Breast epithelium (tissue), 4 donors: ENCODE measurements around the gene GIGYF2. TPM values are rescaled to one million over a fixed set of nuclear protein-coding genes. Genes with fewer than 3 reads are reported as not detected.
"Not testable (repeated sequence)": the region's sequence is repeated elsewhere in the genome, so short reads cannot be mapped to it uniquely, and the experiment has no call there.

Source experiments
- DNase-seq, 2 donors: peaks; one replicate each; pipeline ENCODE4 v3.0.0-alpha.2; 2019; ENCODE audit warnings: low spot score in 2 of 2
- H3K27ac ChIP-seq, 2 donors: fragments of 200-600 bp; sonication (generic) in 1 of 2; one replicate each; pipeline ENCODE4 v1.5.1; 2016 to 2019; ENCODE audit warnings: mild to moderate bottlenecking in 1 of 2
- H3K27me3 ChIP-seq, 2 donors: fragments of 200-600 bp; sonication (generic) in 1 of 2; one replicate each; pipeline versions ENCODE4 v1.5.1 to v1.6.0; 2017 to 2019; ENCODE audit warnings: control low read depth in 1 of 2, mild to moderate bottlenecking in 1 of 2
- H3K36me3 ChIP-seq: fragments of 200-600 bp; one replicate; pipeline ENCODE4 v1.5.1; 2019
- H3K4me1 ChIP-seq, 2 donors: fragments of 200-600 bp; sonication (generic); one replicate each; pipeline ENCODE4 v1.5.1; 2016 to 2019; ENCODE audit warnings: control low read depth in 1 of 2
- H3K4me3 ChIP-seq, 3 donors: fragments of 200-600 bp; sonication (generic); 1 replicate in 2 of 3; 2 replicates in 1 of 3; pipeline ENCODE4 v1.5.1; 2016 to 2019; ENCODE audit warnings: mild to moderate bottlenecking in 3 of 3, moderate library complexity in 2 of 3
- H3K9me3 ChIP-seq, 2 donors: fragments of 200-600 bp; sonication (generic) in 1 of 2; one replicate each; pipeline ENCODE4 v1.5.1; 2016 to 2019; ENCODE audit warnings: control low read depth in 1 of 2
- CTCF ChIP-seq, 3 donors: fragments of 450-650 bp; IDR thresholded peaks; one replicate each; pipeline ENCODE4 v1.5.1; 2016 to 2017; ENCODE audit warnings: antibody characterized with exemption in 3 of 3, mild to moderate bottlenecking in 3 of 3, moderate library complexity in 3 of 3
- POLR2A ChIP-seq: fragments of 450-650 bp; IDR thresholded peaks from one replicate; pipeline ENCODE4 v1.6.1; 2016; ENCODE audit warnings: antibody characterized with exemption, mild to moderate bottlenecking, moderate library complexity
- POLR2AphosphoS5 ChIP-seq, 3 donors: sonication (generic); formaldehyde crosslinking; IDR thresholded peaks; one replicate each; pipeline ENCODE4 v1.6.1; 2017; ENCODE audit warnings: antibody characterized with exemption in 3 of 3
- intact Hi-C: fragments of 100-400 bp; cut with DNase I; formaldehyde crosslinking; loops from one replicate; pipeline ENCODE4 v1.15.1; 2023; ENCODE audit warnings: low total_unique reads
- total RNA-seq, 3 donors: library from RNA; depleted of rRNA; stranded (reverse); fragments of >200 nt; gene quantifications; one replicate each; pipeline ENCODE4 v1.1.0, GENCODE V29; 2016

GIGYF2 gene
- total RNA-seq, 3 donors from 2014 or later: 79.8 to 156 (median 103) TPM

GRCh38 chr2:232850039-232850438 is 152.9 kb downstream of the GIGYF2 start:
- DNase-seq: no peak
- H3K9me3 ChIP-seq: no peaks in the 10 kb centered on the region
- no peaks in the 10 kb centered on the region for H3K27me3 ChIP-seq
- H3K27ac ChIP-seq: no peak overlapping the region
- no peaks in the 10 kb centered on the region for H3K4me1 ChIP-seq
- peaks cover 27% of the 10 kb centered on the region for H3K36me3 ChIP-seq
- no peak overlapping the region for H3K4me3 ChIP-seq
- no peak for TF ChIP-seq POLR2AphosphoS5 (IDR thresholded peaks at IDR 0.05)
- TF ChIP-seq POLR2A: no peak
- TF ChIP-seq CTCF (IDR thresholded peaks at IDR 0.05): no peak
- intact Hi-C loops: no loop called here

DNA sequence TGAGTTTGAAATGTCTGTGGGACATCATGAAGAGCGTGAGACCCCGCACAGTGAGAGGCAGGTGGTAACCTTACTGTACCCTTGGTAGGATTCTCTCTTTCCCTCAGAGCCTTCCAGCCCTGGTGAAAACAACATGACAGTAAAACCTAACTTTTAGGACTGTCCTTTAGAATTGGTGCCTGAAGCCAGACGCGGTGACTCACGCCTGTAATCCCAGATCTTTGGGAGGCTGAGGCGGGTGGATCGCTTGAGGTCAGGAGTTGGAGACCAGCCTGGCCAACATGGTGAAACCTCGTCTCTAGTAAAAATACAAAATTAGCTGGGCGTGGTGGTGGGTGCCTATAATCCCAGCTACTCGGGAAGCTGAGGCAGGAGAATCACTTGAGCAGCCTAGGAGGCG is 154.9 kb downstream of the GIGYF2 start:
- H3K4me1 ChIP-seq, DNase-seq, H3K4me3 ChIP-seq, intact Hi-C loops, H3K9me3 ChIP-seq, H3K27me3 ChIP-seq, H3K27ac ChIP-seq: not testable (repeated sequence)
- peaks cover 17% of the 10 kb centered on the region for H3K36me3 ChIP-seq

DNA sequence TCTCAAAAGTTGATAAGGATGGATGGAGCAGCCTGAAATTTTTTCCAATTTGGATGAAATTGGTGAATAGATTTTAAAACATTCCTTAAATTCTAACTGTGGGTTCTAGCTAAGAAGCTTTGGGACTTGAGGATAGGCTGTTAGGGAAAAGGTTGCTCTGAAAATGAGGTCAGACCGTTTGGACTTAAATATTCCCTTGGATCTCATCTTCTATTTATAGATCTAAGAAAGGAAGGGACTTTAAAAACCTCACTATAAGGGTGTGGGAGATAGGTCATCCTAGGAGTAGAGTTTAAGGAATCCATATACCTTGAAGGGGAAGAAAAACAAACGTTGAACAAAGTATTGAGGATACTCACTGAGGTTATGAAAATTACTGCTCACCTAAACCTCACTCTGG is 155.5 kb downstream of the GIGYF2 start:
- no peak overlapping the region for H3K27ac ChIP-seq
- no peak for DNase-seq
- no peaks in the 10 kb centered on the region for H3K9me3 ChIP-seq
- TF ChIP-seq POLR2AphosphoS5 (IDR thresholded peaks at IDR 0.05) (no peak), POLR2A (no peak), CTCF (IDR thresholded peaks at IDR 0.05) (no peak)
- no peaks in the 10 kb centered on the region for H3K4me1 ChIP-seq
- no peak overlapping the region for H3K4me3 ChIP-seq
- peaks cover 17% of the 10 kb centered on the region for H3K36me3 ChIP-seq
- H3K27me3 ChIP-seq: no peaks in the 10 kb centered on the region
- intact Hi-C loops: no loop called here

DNA sequence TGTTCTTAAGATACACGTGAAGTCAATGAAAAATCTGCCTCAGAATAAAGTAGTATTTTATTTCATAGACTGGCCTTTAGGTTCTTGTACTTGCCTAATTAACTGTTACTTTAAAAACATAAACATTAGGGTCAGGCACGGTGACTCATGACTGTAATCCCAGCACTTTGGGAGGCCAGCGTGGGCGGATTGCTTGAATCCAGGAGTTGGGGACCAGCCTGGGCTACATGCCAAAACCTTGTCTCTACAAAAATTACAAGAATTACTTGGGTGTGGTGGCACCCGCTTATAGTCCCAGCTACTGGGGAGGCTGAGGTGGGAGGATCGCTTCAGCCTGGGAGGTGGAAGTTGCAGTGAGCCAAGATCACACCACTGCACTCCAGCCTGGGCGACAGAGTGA is 157.0 kb downstream of the GIGYF2 start:
- H3K4me1 ChIP-seq: no peaks in the 10 kb centered on the region
- no peaks in the 10 kb centered on the region for H3K27me3 ChIP-seq
- intact Hi-C loops: no loop called here
- H3K36me3 ChIP-seq: peaks cover 7% of the 10 kb centered on the region
- no peak for TF ChIP-seq POLR2AphosphoS5 (IDR thresholded peaks at IDR 0.05)
- TF ChIP-seq CTCF (IDR thresholded peaks at IDR 0.05): no peak
- TF ChIP-seq POLR2A: no peak
- no peak for DNase-seq
- H3K4me3 ChIP-seq: no peak overlapping the region
- H3K27ac ChIP-seq: no peak overlapping the region
- no peaks in the 10 kb centered on the region for H3K9me3 ChIP-seq

DNA sequence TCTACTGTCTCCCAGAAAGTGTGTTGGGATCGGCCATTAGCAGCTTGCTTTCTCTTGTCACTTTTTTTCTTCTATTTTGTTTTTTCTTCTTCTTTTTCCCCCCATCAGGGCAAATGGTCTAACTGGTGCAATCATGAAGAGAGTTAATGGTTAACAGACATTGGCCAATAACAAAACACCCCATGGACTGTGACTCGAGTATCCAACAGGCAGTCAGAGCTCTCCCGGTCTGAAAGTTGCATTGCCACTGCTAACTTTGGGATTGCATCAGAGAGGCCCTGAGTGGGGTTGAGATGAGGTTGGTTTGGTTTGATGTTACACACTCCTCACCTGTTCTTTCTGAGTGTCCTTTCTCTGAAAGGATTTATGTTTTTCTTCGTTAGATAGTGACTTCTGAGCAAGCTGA is 160.0 kb downstream of the GIGYF2 start:
- no peak for DNase-seq
- H3K4me1 ChIP-seq: no peaks in the 10 kb centered on the region
- H3K9me3 ChIP-seq: no peaks in the 10 kb centered on the region
- no peaks in the 10 kb centered on the region for H3K27me3 ChIP-seq
- TF ChIP-seq POLR2AphosphoS5 (IDR thresholded peaks at IDR 0.05) (no peak), CTCF (IDR thresholded peaks at IDR 0.05) (no peak), POLR2A (no peak)
- no peaks in the 10 kb centered on the region for H3K36me3 ChIP-seq
- intact Hi-C loops: no loop called here
- no peak overlapping the region for H3K27ac ChIP-seq
- no peak overlapping the region for H3K4me3 ChIP-seq

DNA sequence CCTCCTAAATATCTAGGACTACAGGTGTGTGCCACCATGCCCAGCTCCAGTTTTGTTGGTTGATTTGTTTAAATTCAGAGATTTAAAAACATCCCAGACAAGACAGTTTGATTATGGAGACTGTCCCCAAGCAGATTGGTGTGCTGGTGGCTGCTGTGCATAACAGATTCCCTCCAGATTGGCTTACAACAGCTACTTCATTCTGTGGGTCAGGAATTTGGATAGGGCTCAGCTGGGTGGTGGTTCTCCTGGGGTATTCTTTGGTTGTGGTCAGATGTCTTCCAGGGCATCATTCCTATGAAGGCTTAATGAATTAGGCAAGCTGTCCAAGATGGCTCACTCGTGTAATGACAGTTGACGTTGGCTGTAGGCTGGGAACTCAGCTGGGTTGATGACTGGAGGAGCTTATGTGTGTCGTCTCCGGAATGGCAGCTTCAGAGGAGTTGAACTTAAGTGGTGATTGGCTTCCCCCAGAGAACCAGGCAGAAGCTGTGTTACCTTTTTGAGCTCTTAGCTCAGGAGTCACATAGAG is 162.3 kb downstream of the GIGYF2 start:
- TF ChIP-seq POLR2AphosphoS5 (IDR thresholded peaks at IDR 0.05) (no peak), CTCF (IDR thresholded peaks at IDR 0.05) (no peak), POLR2A (no peak)
- no peaks in the 10 kb centered on the region for H3K36me3 ChIP-seq
- H3K9me3 ChIP-seq: no peaks in the 10 kb centered on the region
- no peak overlapping the region for H3K27ac ChIP-seq
- H3K4me3 ChIP-seq: no peak overlapping the region
- no peaks in the 10 kb centered on the region for H3K27me3 ChIP-seq
- no peaks in the 10 kb centered on the region for H3K4me1 ChIP-seq
- intact Hi-C loops: no loop called here
- no peak for DNase-seq
